Uterus (tissue), 4 donors: Measurements from ENCODE around the gene ADARB2. TPM values are rescaled to one million over a fixed set of nuclear protein-coding genes. Genes with fewer than 3 reads are reported as not detected.

Experiments
- DNase-seq, 2 donors: peaks; one replicate each; pipeline ENCODE4 v3.0.0-alpha.2; 2019 to 2020
- H3K27ac ChIP-seq, 2 donors: fragments of 200-600 bp; sonication (generic); 1 replicate in 1 of 2; 2 replicates in 1 of 2; pipeline ENCODE4 v1.5.1; 2016 to 2018
- H3K27me3 ChIP-seq, 2 donors: fragments of 200-600 bp; sonication (generic); one replicate each; pipeline ENCODE4 v1.5.1; 2018 to 2019; ENCODE audit warnings: control low read depth in 1 of 2
- H3K36me3 ChIP-seq, 2 donors: fragments of 200-600 bp; sonication (generic); one replicate each; pipeline ENCODE4 v1.5.1; 2019; ENCODE audit warnings: control low read depth in 1 of 2
- H3K4me1 ChIP-seq, 2 donors: fragments of 200-600 bp; sonication (generic); one replicate each; pipeline ENCODE4 v1.5.1; 2018 to 2019; ENCODE audit warnings: control low read depth in 1 of 2
- H3K4me3 ChIP-seq, 2 donors: fragments of 200-600 bp; sonication (generic); 1 replicate in 1 of 2; 2 replicates in 1 of 2; pipeline ENCODE4 v1.5.1; 2018 to 2019; ENCODE audit warnings: mild to moderate bottlenecking in 1 of 2
- H3K9me3 ChIP-seq, 2 donors: fragments of 200-600 bp; sonication (generic); one replicate each; pipeline ENCODE4 v1.5.1; 2019; ENCODE audit warnings: control low read depth in 1 of 2
- POLR2A ChIP-seq, 2 donors: fragments of 450-650 bp; IDR thresholded peaks; one replicate each; pipeline ENCODE4 v1.6.1; 2016; ENCODE audit warnings: antibody characterized with exemption in 2 of 2, mild to moderate bottlenecking in 1 of 2, moderate library complexity in 1 of 2
- intact Hi-C: fragments of 100-400 bp; cut with DNase I; formaldehyde crosslinking; loops from one replicate; pipeline ENCODE4 v1.15.1; 2023; ENCODE audit warnings: low total_unique reads
- total RNA-seq, 4 donors: library from RNA; depleted of rRNA in 3 of 4; stranded (reverse); fragments of >200 nt in 3 of 4; gene quantifications; one replicate each; pipeline versions ENCODE4 v1.1.0 to v1.2.4, GENCODE V29; 2014 to 2023
- TF ChIP-seq, protein P1 (sequence below), 4 experiments: fragments of 200-600 bp in 2 of 4; fragments of 450-650 bp in 2 of 4; sonication (generic) in 2 of 4; IDR thresholded peaks; one replicate each; pipeline ENCODE4 v1.5.1; 2016 to 2019; ENCODE audit warnings: antibody characterized with exemption in 4 of 4, mild to moderate bottlenecking in 2 of 4, moderate library complexity in 1 of 4
- donor health status: DM: yes; HTN: yes; CAD: no.

ADARB2 gene
- total RNA-seq, 4 donors from 2014 or later: 0.76 to 2.6 (median 2.0) TPM; not detected in 1

DNA sequence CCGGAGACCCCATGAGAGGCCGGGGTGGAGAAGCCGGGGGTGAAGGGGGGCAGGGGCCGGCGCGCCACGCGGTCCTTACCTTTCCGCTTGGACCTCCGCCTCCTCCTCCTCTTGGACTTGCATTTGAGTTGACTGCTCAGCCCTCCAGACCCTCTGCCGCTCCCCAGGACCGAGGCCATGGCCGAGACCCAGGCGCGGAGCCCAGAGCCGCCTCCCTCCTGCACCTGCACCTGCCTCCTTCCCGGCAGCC is 428 bp downstream of the ADARB2 start:
- Histone ChIP-seq H3K4me1 (peaks cover 0 to 8% of the 10 kb centered on the region in 2 donors), H3K27ac (no peak overlapping the region), H3K36me3 (no peaks in the 10 kb centered on the region), H3K9me3 (no peaks in the 10 kb centered on the region), H3K4me3 (no peak overlapping the region), H3K27me3 (peaks cover 0 to 47% of the 10 kb centered on the region in 2 donors)
- DNase-seq: no peak
- intact Hi-C loops: no loop called here
- no peak for TF ChIP-seq POLR2A (IDR thresholded peaks at IDR 0.05)
- TF ChIP-seq, protein P1, sequence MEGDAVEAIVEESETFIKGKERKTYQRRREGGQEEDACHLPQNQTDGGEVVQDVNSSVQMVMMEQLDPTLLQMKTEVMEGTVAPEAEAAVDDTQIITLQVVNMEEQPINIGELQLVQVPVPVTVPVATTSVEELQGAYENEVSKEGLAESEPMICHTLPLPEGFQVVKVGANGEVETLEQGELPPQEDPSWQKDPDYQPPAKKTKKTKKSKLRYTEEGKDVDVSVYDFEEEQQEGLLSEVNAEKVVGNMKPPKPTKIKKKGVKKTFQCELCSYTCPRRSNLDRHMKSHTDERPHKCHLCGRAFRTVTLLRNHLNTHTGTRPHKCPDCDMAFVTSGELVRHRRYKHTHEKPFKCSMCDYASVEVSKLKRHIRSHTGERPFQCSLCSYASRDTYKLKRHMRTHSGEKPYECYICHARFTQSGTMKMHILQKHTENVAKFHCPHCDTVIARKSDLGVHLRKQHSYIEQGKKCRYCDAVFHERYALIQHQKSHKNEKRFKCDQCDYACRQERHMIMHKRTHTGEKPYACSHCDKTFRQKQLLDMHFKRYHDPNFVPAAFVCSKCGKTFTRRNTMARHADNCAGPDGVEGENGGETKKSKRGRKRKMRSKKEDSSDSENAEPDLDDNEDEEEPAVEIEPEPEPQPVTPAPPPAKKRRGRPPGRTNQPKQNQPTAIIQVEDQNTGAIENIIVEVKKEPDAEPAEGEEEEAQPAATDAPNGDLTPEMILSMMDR (IDR thresholded peaks at IDR 0.05): no peak

DNA sequence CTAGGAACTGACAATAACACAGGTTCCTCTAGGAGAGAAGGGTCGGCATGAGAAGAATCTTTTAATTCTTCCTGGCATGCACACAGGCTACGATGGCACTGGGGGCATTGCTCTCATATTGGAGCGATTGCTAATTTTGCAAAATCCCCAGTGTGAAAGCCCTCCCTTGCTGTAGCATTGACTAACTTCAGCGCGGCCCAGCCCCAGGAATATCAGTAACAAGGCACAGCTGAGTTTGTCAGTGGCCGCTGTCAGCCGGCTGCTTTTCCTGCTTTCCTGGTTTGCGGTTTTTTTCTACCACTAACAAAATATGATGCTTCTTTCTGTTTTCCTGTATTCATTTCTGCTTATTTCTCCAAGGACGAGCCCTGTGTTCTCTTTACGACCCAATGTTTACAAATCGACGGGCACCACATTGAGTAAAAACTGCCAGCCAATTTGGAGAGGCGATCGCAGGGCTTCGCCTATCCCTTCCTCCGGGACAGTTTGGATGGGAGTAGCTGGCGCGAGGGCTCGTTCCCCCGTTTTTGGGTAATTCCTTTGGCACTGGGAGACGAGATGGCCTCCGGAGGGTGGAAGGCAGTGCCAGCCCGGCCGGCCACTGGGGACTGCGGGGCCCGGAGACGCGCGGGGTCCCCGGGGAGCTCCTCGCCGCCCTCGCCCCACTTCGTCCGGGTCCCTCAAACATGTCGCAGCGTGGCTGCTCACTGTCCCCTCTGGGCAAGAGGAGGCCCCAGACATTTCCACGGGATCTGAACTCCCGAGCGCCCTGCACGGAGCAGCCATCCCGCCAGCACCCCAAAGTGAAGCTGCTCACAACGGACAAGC is 967 bp downstream of the ADARB2 start:
- no peak overlapping the region for H3K27ac ChIP-seq
- H3K9me3 ChIP-seq: no peaks in the 10 kb centered on the region
- intact Hi-C loops: no loop called here
- H3K4me1 ChIP-seq: peaks cover 0 to 8% of the 10 kb centered on the region in 2 donors
- no peak for DNase-seq
- H3K4me3 ChIP-seq: no peak overlapping the region
- H3K36me3 ChIP-seq: no peaks in the 10 kb centered on the region
- no peak for TF ChIP-seq POLR2A (IDR thresholded peaks at IDR 0.05)
- TF ChIP-seq, protein P1 (IDR thresholded peaks at IDR 0.05): no peak
- H3K27me3 ChIP-seq: peaks cover 0 to 47% of the 10 kb centered on the region in 2 donors

DNA sequence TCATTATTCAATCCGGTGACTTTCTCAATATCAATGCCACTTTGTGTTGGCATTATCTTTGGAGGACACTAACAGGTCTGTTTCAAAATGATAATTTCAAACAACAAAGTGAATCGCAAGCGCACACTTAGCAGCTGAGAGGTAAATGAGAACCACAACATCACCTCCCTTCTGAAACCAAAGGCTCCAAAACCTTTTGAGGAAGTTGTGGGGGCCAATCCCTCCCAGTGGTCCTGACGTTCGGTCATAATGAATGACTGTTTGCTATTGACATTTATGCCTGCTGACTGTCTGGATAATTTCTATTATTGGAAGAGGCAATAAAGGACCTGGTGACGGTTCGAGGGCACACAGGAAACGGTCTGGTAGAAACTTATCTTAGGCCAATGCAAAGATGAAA is 1.8 kb downstream of the ADARB2 start:
- intact Hi-C loops: no loop called here
- Histone ChIP-seq H3K4me3 (no peak overlapping the region), H3K36me3 (no peaks in the 10 kb centered on the region), H3K4me1 (peaks cover 0 to 8% of the 10 kb centered on the region in 2 donors), H3K27me3 (peaks cover 0 to 47% of the 10 kb centered on the region in 2 donors), H3K27ac (no peak overlapping the region), H3K9me3 (no peaks in the 10 kb centered on the region)
- DNase-seq: no peak
- TF ChIP-seq, protein P1 (IDR thresholded peaks at IDR 0.05): no peak
- TF ChIP-seq POLR2A (IDR thresholded peaks at IDR 0.05): no peak

DNA sequence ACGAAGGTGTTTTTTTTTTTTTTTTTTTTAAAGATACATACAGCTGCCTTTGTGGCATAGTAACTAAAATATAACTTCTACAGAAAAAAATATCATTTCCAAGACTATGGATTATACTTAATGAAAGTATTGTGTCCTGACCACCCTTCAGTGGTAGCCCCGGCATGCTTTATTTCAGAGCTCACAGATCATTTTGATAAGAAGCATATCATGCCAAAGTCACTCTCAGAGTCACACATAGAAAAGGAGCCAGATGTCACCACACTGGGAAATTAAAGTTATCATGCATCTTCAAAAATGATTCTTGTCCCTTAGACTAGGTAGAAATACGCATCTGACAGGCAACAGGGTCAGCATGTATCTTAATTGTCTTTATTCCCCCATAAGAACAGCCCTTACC is 3.0 kb downstream of the ADARB2 start:
- DNase-seq: no peak
- Histone ChIP-seq H3K4me3 (no peak overlapping the region), H3K27ac (no peak overlapping the region), H3K27me3 (peaks cover 0 to 40% of the 10 kb centered on the region in 2 donors), H3K36me3 (no peaks in the 10 kb centered on the region), H3K9me3 (no peaks in the 10 kb centered on the region), H3K4me1 (peaks cover 0 to 8% of the 10 kb centered on the region in 2 donors)
- no peak for TF ChIP-seq POLR2A (IDR thresholded peaks at IDR 0.05)
- TF ChIP-seq, protein P1 (IDR thresholded peaks at IDR 0.05): no peak
- intact Hi-C loops: no loop called here

DNA sequence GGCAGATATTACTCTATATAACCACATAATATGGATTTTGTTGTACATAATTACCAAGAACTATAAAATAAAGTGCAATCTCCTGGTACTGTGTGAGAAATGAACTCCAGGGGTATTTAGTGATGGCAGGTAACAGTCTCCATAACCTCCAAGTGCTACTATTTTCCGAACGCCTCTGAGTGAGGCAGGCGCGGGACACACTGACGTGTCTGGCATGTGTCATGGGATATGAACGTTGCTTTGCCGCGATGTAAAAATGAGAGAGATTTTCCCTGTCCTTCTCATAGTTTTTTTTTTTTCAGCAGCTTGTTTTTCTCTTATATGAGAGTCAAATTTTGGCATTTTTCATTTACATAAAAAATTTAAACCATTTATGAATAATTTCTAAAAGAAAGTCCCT is 3.6 kb downstream of the ADARB2 start:
- Histone ChIP-seq H3K9me3 (no peaks in the 10 kb centered on the region), H3K27me3 (peaks cover 0 to 37% of the 10 kb centered on the region in 2 donors)
- no peak for DNase-seq

More for the DNA sequence above, 3.6 kb downstream of the ADARB2 start:
- no peak overlapping the region for H3K27ac ChIP-seq
- intact Hi-C loops: no loop called here
- no peak for TF ChIP-seq POLR2A (IDR thresholded peaks at IDR 0.05)
- TF ChIP-seq, protein P1 (IDR thresholded peaks at IDR 0.05): no peak
- H3K4me1 ChIP-seq: peaks cover 0 to 8% of the 10 kb centered on the region in 2 donors
- H3K4me3 ChIP-seq: no peak overlapping the region
- no peaks in the 10 kb centered on the region for H3K36me3 ChIP-seq
